ENCODE data around the gene ERO1B.
"Not testable (repeated sequence)": the region's sequence is repeated elsewhere in the genome, so short reads cannot be mapped to it uniquely, and the experiment has no call there.

The ERO1B gene

DNA sequence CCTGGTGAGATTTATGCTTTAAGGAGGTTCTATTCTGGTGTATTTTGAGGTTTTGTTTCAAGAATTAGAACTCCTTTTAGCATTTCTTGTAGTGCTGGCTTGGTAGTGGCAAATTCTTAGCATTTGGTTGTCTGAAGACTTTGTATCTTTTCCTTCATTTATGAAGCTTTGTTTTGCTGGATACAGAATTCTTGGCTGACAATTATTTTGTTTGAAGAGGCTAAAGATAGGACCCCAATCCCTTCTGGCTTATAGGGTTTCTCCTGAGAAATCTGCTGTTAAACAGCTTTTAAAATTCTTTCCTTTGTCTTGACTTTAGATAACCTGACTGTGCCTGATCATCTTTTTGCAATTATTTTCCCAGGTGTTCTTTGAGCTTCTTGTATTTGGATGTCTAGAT lies 80.8 kb downstream of the ERO1B start:
- no peaks in the 10 kb centered on the region; the same call in 1 of the 2 replicates for H3K36me3 ChIP-seq
- no peak overlapping the region for H3K27ac ChIP-seq
- no peaks in the 10 kb centered on the region for H3K9me3 ChIP-seq (ENCODE audit: severe bottlenecking)
- no peak overlapping the region for H3K4me3 ChIP-seq (ENCODE audit: low read depth, low read length)
- no peak for DNase-seq
- no peaks in the 10 kb centered on the region for H3K27me3 ChIP-seq (ENCODE audit: insufficient read depth, low read depth, severe bottlenecking)
- TF ChIP-seq, protein P1, sequence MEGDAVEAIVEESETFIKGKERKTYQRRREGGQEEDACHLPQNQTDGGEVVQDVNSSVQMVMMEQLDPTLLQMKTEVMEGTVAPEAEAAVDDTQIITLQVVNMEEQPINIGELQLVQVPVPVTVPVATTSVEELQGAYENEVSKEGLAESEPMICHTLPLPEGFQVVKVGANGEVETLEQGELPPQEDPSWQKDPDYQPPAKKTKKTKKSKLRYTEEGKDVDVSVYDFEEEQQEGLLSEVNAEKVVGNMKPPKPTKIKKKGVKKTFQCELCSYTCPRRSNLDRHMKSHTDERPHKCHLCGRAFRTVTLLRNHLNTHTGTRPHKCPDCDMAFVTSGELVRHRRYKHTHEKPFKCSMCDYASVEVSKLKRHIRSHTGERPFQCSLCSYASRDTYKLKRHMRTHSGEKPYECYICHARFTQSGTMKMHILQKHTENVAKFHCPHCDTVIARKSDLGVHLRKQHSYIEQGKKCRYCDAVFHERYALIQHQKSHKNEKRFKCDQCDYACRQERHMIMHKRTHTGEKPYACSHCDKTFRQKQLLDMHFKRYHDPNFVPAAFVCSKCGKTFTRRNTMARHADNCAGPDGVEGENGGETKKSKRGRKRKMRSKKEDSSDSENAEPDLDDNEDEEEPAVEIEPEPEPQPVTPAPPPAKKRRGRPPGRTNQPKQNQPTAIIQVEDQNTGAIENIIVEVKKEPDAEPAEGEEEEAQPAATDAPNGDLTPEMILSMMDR (IDR thresholded peaks at IDR 0.05; ENCODE audit: low read depth, low read length) = no peak

DNA sequence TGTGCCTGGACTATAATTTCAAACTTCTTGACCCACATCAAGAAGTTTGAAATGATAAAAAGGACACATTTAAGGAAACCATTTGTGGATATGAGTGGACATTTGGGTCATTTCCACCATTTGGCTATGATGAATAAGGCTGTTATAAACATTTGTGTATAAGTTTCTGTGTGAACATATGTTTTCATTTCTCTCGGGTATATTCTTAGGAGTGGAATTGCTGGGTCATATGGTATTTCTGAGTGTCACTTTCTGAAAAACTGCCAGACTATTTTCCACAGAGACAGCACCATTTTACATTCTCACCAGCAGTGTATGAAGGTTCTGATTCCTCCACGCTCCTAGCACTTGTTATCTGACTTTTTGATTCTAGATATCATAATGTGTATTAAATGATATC lies 88.6 kb downstream of the ERO1B start:
- no peaks in the 10 kb centered on the region for H3K36me3 ChIP-seq
- DNase-seq = no peak
- TF ChIP-seq, protein P1 (IDR thresholded peaks at IDR 0.05; ENCODE audit: low read depth, low read length) = no peak
- H3K9me3 ChIP-seq (ENCODE audit: severe bottlenecking) = no peaks in the 10 kb centered on the region
- no peak overlapping the region for H3K27ac ChIP-seq
- H3K4me3 ChIP-seq (ENCODE audit: low read depth, low read length) = no peak overlapping the region
- H3K27me3 ChIP-seq (ENCODE audit: insufficient read depth, low read depth, severe bottlenecking) = no peaks in the 10 kb centered on the region

DNA sequence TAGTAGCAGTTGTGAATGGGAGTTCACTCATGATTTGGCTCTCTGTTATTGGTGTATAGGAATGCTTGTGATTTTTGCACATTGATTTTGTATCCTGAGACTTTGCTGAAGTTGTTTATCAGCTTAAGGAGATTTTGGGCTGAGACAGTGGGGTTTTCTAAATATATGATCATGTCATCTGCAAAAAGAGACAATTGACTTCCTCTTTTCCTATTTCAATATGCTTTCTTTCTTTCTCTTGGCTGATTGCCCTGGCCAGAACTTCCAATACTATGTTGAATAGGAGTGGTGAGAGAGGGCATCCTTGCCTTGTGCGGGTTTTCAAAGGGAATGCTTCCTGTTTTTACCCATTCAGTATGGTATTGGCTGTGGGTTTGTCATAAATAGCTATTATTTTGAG lies 93.7 kb downstream of the ERO1B start:
- H3K27ac ChIP-seq; H3K9me3 ChIP-seq (ENCODE audit: severe bottlenecking); H3K4me3 ChIP-seq (ENCODE audit: low read depth, low read length); H3K27me3 ChIP-seq (ENCODE audit: insufficient read depth, low read depth, severe bottlenecking); H3K36me3 ChIP-seq; DNase-seq: not testable (repeated sequence)

DNA sequence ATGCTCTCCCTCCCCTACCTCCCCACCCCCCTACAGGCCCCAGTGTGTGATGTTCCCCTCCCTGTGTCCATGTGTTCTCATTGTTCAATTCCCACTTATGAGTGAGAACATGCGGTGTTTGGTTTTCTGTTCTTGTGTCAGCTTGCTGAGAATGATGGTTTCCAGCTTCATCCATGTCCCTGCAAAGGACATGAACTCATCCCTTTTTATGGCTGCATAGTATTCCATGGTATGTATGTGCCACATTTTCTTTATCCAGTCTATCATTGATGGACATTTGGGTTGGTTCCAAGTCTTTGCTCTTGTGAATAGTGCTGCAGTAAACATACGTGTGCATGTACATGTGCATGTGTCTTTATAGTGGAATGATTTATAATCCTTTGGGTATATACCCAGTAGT lies 95.3 kb downstream of the ERO1B start:
- H3K27ac ChIP-seq; H3K27me3 ChIP-seq (ENCODE audit: insufficient read depth, low read depth, severe bottlenecking); DNase-seq; H3K9me3 ChIP-seq (ENCODE audit: severe bottlenecking); H3K36me3 ChIP-seq; H3K4me3 ChIP-seq (ENCODE audit: low read depth, low read length): not testable (repeated sequence)

DNA sequence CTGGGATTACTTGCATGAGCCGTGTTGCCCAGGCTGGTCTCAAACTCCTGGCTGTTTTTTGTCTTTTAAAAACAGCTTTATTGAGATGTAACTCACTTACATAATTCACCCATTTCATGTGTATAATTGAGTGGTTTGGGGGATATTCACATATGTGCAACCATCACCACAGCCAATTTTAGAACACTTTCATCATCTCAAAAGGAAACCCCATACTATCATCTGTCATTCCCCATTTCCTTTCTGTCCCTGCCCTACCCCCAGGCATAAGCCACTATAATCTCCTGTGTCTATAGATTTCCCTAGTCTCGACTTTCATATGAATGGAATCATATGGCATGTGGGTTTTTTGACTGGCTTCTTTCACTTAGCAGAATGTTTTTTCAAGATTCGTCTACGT lies 96.1 kb downstream of the ERO1B start:
- TF ChIP-seq, protein P1 (IDR thresholded peaks at IDR 0.05; ENCODE audit: low read depth, low read length) = no peak
- no peak for DNase-seq
- Histone ChIP-seq H3K4me3 (ENCODE audit: low read depth, low read length) (no peak overlapping the region), H3K36me3 (0 out of 2 replicates have a peak, but pooled peaks cover 3% of the 10 kb centered on the region), H3K27me3 (ENCODE audit: insufficient read depth, low read depth, severe bottlenecking) (no peaks in the 10 kb centered on the region), H3K27ac (no peak overlapping the region), H3K9me3 (ENCODE audit: severe bottlenecking) (no peaks in the 10 kb centered on the region)

DNA sequence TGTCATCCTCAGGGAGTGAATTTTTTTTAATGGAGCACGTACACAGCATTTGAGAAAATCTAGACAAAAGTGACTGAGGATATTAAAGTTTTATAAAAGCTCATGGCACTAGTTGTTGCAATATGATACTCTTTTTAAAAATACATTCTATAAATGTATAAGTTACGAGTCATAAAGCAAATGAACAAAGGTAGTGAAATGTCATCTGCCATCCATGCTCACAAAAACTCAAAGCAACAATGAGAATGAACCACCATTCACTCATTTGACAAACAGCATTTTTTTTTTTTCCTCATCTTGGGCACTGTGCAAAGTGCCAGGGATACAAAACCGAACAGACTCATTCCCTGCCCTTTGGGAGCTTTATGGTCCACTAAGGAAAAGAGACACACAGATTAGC lies 100.7 kb downstream of the ERO1B start:
- Histone ChIP-seq H3K4me3 (ENCODE audit: low read depth, low read length) (no peak overlapping the region), H3K9me3 (ENCODE audit: severe bottlenecking) (no peaks in the 10 kb centered on the region), H3K36me3 (no peaks in the 10 kb centered on the region), H3K27me3 (ENCODE audit: insufficient read depth, low read depth, severe bottlenecking) (no peaks in the 10 kb centered on the region), H3K27ac (no peak overlapping the region)
- no peak for DNase-seq
- TF ChIP-seq, protein P1 (IDR thresholded peaks at IDR 0.05; ENCODE audit: low read depth, low read length) = no peak

DNA sequence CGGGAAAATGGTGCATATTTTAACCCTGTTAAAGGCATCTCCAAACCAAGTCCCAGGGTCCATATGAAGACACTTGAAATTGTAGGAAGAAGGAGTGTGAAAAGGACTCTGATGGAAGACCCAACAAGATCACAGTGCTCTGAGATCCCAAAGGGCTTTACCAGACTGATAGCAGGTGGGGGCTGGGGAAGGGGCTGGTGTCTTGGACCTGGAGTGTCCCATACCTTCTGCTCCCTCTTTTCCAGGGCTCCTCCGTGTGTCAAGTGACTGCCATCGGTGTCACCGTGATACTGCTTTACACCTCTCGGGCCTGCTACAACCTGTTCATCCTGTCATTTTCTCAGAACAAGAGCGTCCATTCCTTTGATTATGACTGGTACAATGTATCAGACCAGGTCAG lies 102.1 kb downstream of the ERO1B start:
- no peaks in the 10 kb centered on the region for H3K9me3 ChIP-seq (ENCODE audit: severe bottlenecking)
- TF ChIP-seq, protein P1 (IDR thresholded peaks at IDR 0.05; ENCODE audit: low read depth, low read length) = no peak
- H3K4me3 ChIP-seq (ENCODE audit: low read depth, low read length) = no peak overlapping the region
- no peak overlapping the region for H3K27ac ChIP-seq
- H3K27me3 ChIP-seq (ENCODE audit: insufficient read depth, low read depth, severe bottlenecking) = no peaks in the 10 kb centered on the region
- H3K36me3 ChIP-seq = no peaks in the 10 kb centered on the region
- DNase-seq = no peak
